OCI-LY1 (cell line): ENCODE results near the gene MTRFR.

Experiments used
- CTCF ChIP-seq: fragments of 200-600 bp; sonication (generic), shearing (Covaris generic); IDR thresholded peaks from 2 replicates; pipeline ENCODE4 v1.5.1; 2017; ENCODE audit warnings: mild to moderate bottlenecking, antibody characterized with exemption, low read length, moderate library complexity, mixed read lengths
- EZH2 ChIP-seq: fragments of 200-600 bp; sonication (generic), shearing (Covaris generic); IDR thresholded peaks from 2 replicates; pipeline ENCODE4 v1.8.0; 2017; ENCODE audit warnings: borderline replicate concordance, mixed run types, mild to moderate bottlenecking, antibody characterized with exemption, low read length, moderate library complexity, mixed read lengths

GRCh38 chr12:123238961-123239360 lies 5.7 kb downstream of the MTRFR start:
- TF ChIP-seq CTCF = no peak
- TF ChIP-seq EZH2 = no peak
